ENCODE results near the gene RNF166. TPM values are rescaled to one million over a fixed set of nuclear protein-coding genes. Genes with fewer than 3 reads are reported as not detected.

RNF166 gene
- total and polyA plus RNA-seq, 2 of the 13 experiments (the other 11 are each of a cell fraction or from before 2014, with no cell fraction given) = 21.4 to 23.0 TPM

GRCh38 chr16:88685156-88686061 lies 20.8 kb downstream of the RNF166 start (continued):
- 0 out of 2 replicates have a peak, but pooled peaks have one; percentile 50 for TF ChIP-seq FLYWCH1 (CRISPR knock-in tag; IDR thresholded peaks at IDR 0.05)
- TF ChIP-seq ARID2 (CRISPR knock-in tag; IDR thresholded peaks at IDR 0.05; ENCODE audit: borderline replicate concordance) = 0 out of 2 replicates have a peak, but pooled peaks have one; percentile 35
- peak; percentile 14 for TF ChIP-seq MED8 (CRISPR knock-in tag; IDR thresholded peaks at IDR 0.05; ENCODE audit: insufficient replicate concordance)
- no peak for TF ChIP-seq DMAP1 (CRISPR knock-in tag; IDR thresholded peaks at IDR 0.05)
- no peak for TF ChIP-seq LRRFIP1 (CRISPR knock-in tag; conservative IDR thresholded peaks at IDR 0.05)
- TF ChIP-seq ZBED4 (CRISPR knock-in tag; IDR thresholded peaks at IDR 0.05; ENCODE audit: borderline replicate concordance) = no peak
- no peak for TF ChIP-seq NONO (IDR thresholded peaks at IDR 0.05)
- TF ChIP-seq NONO (CRISPR knock-in tag; conservative IDR thresholded peaks at IDR 0.05) = no peak
- 0 out of 2 replicates have a peak, but pooled peaks have one; percentile 18 for TF ChIP-seq THRA (CRISPR knock-in tag; IDR thresholded peaks at IDR 0.05; ENCODE audit: borderline replicate concordance)
- TF ChIP-seq MTA1 (CRISPR knock-in tag; IDR thresholded peaks at IDR 0.05; ENCODE audit: borderline replicate concordance) = peak; percentile 40; the same call in 1 of the 2 replicates
- TF ChIP-seq NCOA1 (CRISPR knock-in tag; IDR thresholded peaks at IDR 0.05) = 0 out of 2 replicates have a peak, but pooled peaks have one; percentile 43
- TF ChIP-seq GZF1 (CRISPR knock-in tag; IDR thresholded peaks at IDR 0.05) = no peak
- TF ChIP-seq UBTF (CRISPR knock-in tag; IDR thresholded peaks at IDR 0.05) = peak; percentile 57; the same call in 1 of the 2 replicates
- TF ChIP-seq ZFYVE20 (CRISPR knock-in tag; IDR thresholded peaks at IDR 0.05; ENCODE audit: borderline replicate concordance, low read depth) = no peak
- 0 out of 2 replicates have a peak, but pooled peaks have one; percentile 1 for TF ChIP-seq POGK (CRISPR knock-in tag; conservative IDR thresholded peaks at IDR 0.05)
